ENCODE measurements around the gene PRODH. TPM values are rescaled to one million over a fixed set of nuclear protein-coding genes. Genes with fewer than 3 reads are reported as not detected.

Gene PRODH
- polyA plus RNA-seq, 1 of the 3 experiments (the other 2 are of a cell fraction), result 0.03 TPM

DNA sequence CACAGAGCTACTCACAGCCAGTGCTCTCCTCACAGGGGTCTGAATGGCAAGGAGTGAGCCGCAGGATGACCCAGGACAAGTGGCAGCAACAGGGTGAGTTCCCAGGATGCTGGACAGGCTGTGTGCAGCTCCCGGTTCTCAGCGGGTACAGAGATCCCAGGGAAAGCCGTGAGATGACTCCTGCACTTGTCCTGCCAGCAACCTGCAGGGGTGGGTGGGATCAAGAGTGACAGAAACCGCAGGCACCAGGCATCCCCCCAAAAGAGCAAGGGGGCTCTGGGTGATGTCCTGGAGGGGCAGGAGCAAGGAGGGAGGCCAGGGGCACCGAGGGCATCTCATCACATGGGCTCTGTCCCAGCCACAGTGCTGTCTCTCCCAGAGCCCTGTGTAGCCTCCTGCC, 15.9 kb upstream of the PRODH start:
- TF ChIP-seq ELF1 (IDR thresholded peaks at IDR 0.05) (no peak), JUND (IDR thresholded peaks at IDR 0.05) (no peak), TEAD4 (IDR thresholded peaks at IDR 0.05; ENCODE audit: borderline replicate concordance, insufficient read depth) (no peak), CHD2 (IDR thresholded peaks at IDR 0.05; ENCODE audit: low read length, partially characterized antibody) (no peak), USF1 (IDR thresholded peaks at IDR 0.05; ENCODE audit: borderline replicate concordance, low read depth) (no peak), RFX5 (IDR thresholded peaks at IDR 0.05; ENCODE audit: low read length) (no peak), FOSL2 (IDR thresholded peaks at IDR 0.05; ENCODE audit: borderline replicate concordance, low read depth) (no peak), GABPA (IDR thresholded peaks at IDR 0.05; ENCODE audit: low read depth) (no peak), MXI1 (IDR thresholded peaks at IDR 0.05; ENCODE audit: low read depth, low read length) (no peak), TAF1 (IDR thresholded peaks at IDR 0.05; ENCODE audit: borderline replicate concordance, low read depth, low read length) (no peak), GATA2 (CRISPR knock-in tag; IDR thresholded peaks at IDR 0.05) (no peak), REST (IDR thresholded peaks at IDR 0.05; ENCODE audit: low read depth, low read length) (no peak), FOXJ3 (CRISPR knock-in tag; IDR thresholded peaks at IDR 0.05) (no peak), NFIC (IDR thresholded peaks at IDR 0.05; ENCODE audit: borderline replicate concordance) (no peak), RAD21 (IDR thresholded peaks at IDR 0.05; ENCODE audit: low read length) (no peak), FOXM1 (IDR thresholded peaks at IDR 0.05; ENCODE audit: low read depth) (no peak), RXRA (IDR thresholded peaks at IDR 0.05; ENCODE audit: borderline replicate concordance, low read depth) (no peak)
- TF ChIP-seq, protein P1, sequence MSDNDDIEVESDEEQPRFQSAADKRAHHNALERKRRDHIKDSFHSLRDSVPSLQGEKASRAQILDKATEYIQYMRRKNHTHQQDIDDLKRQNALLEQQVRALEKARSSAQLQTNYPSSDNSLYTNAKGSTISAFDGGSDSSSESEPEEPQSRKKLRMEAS (IDR thresholded peaks at IDR 0.05; ENCODE audit: low read depth), result no peak
- TF ChIP-seq, protein P2, sequence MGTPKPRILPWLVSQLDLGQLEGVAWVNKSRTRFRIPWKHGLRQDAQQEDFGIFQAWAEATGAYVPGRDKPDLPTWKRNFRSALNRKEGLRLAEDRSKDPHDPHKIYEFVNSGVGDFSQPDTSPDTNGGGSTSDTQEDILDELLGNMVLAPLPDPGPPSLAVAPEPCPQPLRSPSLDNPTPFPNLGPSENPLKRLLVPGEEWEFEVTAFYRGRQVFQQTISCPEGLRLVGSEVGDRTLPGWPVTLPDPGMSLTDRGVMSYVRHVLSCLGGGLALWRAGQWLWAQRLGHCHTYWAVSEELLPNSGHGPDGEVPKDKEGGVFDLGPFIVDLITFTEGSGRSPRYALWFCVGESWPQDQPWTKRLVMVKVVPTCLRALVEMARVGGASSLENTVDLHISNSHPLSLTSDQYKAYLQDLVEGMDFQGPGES (IDR thresholded peaks at IDR 0.05; ENCODE audit: low read depth, low read length), result no peak
- no peaks in the 10 kb centered on the region for H3F3A ChIP-seq (replicated peaks; ENCODE audit: insufficient read depth)
- 51% methylated on average over 3 of the region's 6 CpGs for WGBS (ENCODE audit: low lambda C conversion rate)
- no peak overlapping the region for H3K9ac ChIP-seq
- H3K4me3 ChIP-seq (ENCODE audit: low read depth in 2 of 2, low read length in 1 of 2), result no peak overlapping the region
- no peak for DNase-seq
- no peak overlapping the region for H3K4me2 ChIP-seq
- no peaks in the 10 kb centered on the region for H3K36me3 ChIP-seq (replicated peaks in 1 of 2; ENCODE audit: control insufficient read depth in 1 of 2, insufficient read depth in 2 of 2, low read length in 1 of 2)
- no peak overlapping the region for H3K27ac ChIP-seq (ENCODE audit: low read depth in 2 of 2, low read length in 1 of 2)
- ChIA-PET POLR2A (no interaction called here), CTCF (no interaction called here)
- no peaks in the 10 kb centered on the region for H4K20me1 ChIP-seq (ENCODE audit: insufficient read depth)
- H2AFZ ChIP-seq (ENCODE audit: low read depth), result no peak overlapping the region
- H3K4me1 ChIP-seq (ENCODE audit: control insufficient read depth in 1 of 2, insufficient read depth in 2 of 2, low read depth in 1 of 2, low read length in 1 of 2), result peaks cover 0 to 6% of the 10 kb centered on the region in 2 experiments; a peak in 1 of 4 replicates
- no peaks in the 10 kb centered on the region for H3K9me2 ChIP-seq
- no peaks in the 10 kb centered on the region for H3K79me2 ChIP-seq (ENCODE audit: insufficient read depth)
- H3K9me3 ChIP-seq, result no peaks in the 10 kb centered on the region
- H3K27me3 ChIP-seq (ENCODE audit: insufficient read depth), result no peaks in the 10 kb centered on the region; the same call in 1 of the 2 replicates
